Left ventricle myocardium inferior (tissue), 1 donor: ENCODE measurements around the gene SLC39A1. TPM values are rescaled to one million over a fixed set of nuclear protein-coding genes. Genes with fewer than 3 reads are reported as not detected.

ENCODE experiments used
- DNase-seq: peaks from one replicate; pipeline ENCODE4 v3.0.0-alpha.2; 2020
- H3K27ac ChIP-seq: fragments of 200-600 bp; replicated peaks from 2 replicates; pipeline ENCODE4 v1.8.0; 2021
- H3K27me3 ChIP-seq: fragments of 200-600 bp; 2 replicates; pipeline ENCODE4 v1.8.0; 2021; ENCODE audit warnings: low read depth
- H3K36me3 ChIP-seq: fragments of 200-600 bp; 2 replicates; pipeline ENCODE4 v1.8.0; 2021
- H3K4me1 ChIP-seq: fragments of 200-600 bp; 2 replicates; pipeline ENCODE4 v1.8.0; 2021
- H3K4me3 ChIP-seq: fragments of 200-600 bp; 2 replicates; pipeline ENCODE4 v1.8.0; 2021; ENCODE audit warnings: mild to moderate bottlenecking, moderate library complexity
- H3K9me3 ChIP-seq: fragments of 200-600 bp; replicated peaks from 2 replicates; pipeline ENCODE4 v1.8.0; 2021
- intact Hi-C: fragments of 100-400 bp; cut with micrococcal nuclease; formaldehyde crosslinking; loops from one replicate; pipeline ENCODE4 v1.11.0; 2022
- total RNA-seq: library from RNA; stranded (reverse); fragmentation: NEBNext Ultra II Directional; extraction: Animal tissue kit (Norgen Biotek cat#: 25700); gene quantifications from one replicate; pipeline ENCODE4 v1.2.1, GENCODE V29; 2021
- TF ChIP-seq, protein P1 (sequence below): fragments of 200-600 bp; IDR thresholded peaks from 2 replicates; pipeline ENCODE4 v1.8.0; 2021; ENCODE audit warnings: antibody characterized with exemption, mild to moderate bottlenecking, borderline replicate concordance
- donor health status: DM: no; HTN: yes; CAD: no; lungs with severe emphysema.

Gene SLC39A1
- total RNA-seq, 1 donor from 2014 or later = 39.8 TPM

DNA sequence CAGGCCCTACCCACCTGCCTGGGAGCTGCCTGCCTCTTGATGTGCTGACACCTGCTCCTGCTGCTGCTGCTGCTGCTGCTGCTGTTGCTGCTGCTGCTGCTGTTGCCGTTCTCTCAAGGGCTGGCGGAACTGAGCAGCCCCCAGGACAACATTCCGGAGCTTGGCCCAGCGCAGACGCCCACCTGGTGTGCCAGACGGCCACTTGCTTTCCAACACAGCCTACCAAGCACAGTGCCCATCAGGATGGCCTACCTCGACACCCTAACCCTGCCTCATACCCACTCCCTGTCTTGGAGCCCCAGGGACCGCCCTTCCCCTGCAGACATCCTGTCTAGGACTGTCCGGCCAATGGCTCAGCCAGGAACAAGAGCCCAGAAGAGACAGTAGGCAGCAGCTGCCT lies 28.6 kb downstream of the SLC39A1 start:
- TF ChIP-seq, protein P1, sequence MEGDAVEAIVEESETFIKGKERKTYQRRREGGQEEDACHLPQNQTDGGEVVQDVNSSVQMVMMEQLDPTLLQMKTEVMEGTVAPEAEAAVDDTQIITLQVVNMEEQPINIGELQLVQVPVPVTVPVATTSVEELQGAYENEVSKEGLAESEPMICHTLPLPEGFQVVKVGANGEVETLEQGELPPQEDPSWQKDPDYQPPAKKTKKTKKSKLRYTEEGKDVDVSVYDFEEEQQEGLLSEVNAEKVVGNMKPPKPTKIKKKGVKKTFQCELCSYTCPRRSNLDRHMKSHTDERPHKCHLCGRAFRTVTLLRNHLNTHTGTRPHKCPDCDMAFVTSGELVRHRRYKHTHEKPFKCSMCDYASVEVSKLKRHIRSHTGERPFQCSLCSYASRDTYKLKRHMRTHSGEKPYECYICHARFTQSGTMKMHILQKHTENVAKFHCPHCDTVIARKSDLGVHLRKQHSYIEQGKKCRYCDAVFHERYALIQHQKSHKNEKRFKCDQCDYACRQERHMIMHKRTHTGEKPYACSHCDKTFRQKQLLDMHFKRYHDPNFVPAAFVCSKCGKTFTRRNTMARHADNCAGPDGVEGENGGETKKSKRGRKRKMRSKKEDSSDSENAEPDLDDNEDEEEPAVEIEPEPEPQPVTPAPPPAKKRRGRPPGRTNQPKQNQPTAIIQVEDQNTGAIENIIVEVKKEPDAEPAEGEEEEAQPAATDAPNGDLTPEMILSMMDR = no peak
- intact Hi-C loops = no loop called here
- Histone ChIP-seq H3K9me3 (no peaks in the 10 kb centered on the region), H3K27me3 (no peaks in the 10 kb centered on the region), H3K36me3 (peaks cover 82% of the 10 kb centered on the region), H3K4me1 (no peaks in the 10 kb centered on the region), H3K27ac (no peak overlapping the region), H3K4me3 (no peak overlapping the region)
- no peak for DNase-seq

DNA sequence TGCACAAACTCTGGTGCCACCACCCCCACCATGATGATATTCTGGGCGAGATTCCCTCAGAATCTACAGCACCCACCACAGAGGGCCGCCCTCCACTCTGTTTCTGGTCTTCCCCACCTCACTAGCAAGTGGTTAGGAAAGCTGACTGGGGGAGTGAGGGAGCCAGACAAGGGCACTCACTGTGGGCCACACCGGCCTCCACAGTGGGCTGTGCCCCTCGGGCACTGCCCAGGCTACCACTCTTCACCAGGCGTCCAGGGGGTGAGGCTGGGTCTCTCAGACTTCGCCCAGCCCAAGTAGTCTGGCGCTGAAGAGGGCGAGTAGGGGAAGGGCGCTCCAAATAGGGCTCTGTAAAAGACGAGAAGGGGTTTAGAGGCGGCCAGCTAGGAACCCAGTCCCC lies 29.4 kb downstream of the SLC39A1 start:
- Histone ChIP-seq H3K9me3 (no peaks in the 10 kb centered on the region), H3K27me3 (no peaks in the 10 kb centered on the region), H3K4me3 (no peak overlapping the region), H3K27ac (no peak overlapping the region), H3K4me1 (peaks cover 4% of the 10 kb centered on the region), H3K36me3 (peaks cover 75% of the 10 kb centered on the region)
- intact Hi-C loops = no loop called here
- no peak for DNase-seq
- TF ChIP-seq, protein P1 = no peak

DNA sequence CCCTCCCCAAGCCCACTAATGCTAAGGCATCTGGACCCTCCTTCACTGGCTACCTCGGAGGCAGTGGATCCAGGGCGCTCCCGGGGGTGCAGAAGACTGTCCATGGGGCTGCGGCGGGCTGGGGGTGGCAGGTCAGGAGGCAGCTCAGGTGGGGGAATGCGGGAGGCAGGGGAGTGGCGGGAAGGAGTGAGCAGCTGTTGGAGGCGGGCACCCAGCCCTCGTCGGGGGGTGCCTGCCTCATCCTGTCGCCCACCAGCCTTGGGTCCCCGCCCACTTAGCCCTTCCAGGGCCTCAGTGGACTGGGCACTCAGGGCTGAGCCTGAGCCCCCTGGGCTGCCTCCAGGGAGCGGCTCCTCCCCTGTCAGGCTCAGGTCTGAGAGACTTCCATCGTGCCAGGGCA lies 29.9 kb downstream of the SLC39A1 start:
- Histone ChIP-seq H3K36me3 (peaks cover 69% of the 10 kb centered on the region), H3K9me3 (no peaks in the 10 kb centered on the region), H3K4me1 (peaks cover 9% of the 10 kb centered on the region), H3K27me3 (no peaks in the 10 kb centered on the region), H3K27ac (no peak overlapping the region), H3K4me3 (no peak overlapping the region)
- TF ChIP-seq, protein P1 = no peak
- DNase-seq = no peak
- intact Hi-C loops = no loop called here

DNA sequence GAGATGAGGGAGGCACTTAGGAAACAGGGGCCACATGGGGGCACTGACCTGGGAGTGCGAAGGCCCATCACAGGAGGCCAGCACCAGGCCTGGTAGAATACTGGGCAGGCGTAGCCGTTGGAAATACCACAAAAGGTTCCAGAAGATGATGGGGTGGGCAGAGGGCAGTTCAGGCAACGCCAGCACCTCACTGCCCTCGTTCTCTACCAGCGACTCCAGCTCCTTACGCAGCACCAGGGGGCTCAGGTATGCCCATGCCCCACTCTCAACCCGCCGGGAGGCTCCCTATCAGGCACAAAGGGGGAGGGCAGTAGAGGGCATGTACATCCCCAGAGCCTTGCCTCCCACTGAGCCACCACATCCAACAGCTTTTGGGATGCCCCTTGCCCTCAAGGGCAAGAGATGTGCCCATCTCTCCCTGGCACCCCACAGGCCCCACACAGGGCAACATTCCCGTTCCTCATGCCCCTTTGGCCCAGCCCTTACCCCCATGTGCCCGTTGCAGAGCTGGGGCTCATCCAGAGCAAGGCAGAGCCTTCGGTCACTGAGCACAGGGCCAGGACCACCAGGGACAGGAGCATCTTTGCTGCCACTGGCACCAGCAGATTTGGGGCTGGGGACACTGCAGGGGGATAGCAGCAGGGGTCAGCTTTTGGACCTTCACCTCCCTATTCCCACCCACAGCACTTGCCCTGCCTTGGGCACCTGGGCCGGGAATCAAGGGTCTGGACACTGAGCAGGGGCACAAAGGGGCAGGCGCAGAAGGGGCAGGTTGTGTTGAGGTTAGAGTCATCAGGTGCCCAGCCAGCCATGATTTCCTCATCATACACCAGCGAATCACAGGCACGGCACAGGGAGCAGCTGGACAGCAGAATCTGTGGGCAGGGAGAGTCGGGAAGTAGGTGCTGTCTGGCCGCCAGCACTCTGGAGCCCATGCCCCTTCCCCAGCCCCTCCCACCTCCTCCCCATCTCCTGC lies 30.9 kb downstream of the SLC39A1 start:
- Histone ChIP-seq H3K4me1 (peaks cover 16% of the 10 kb centered on the region), H3K9me3 (no peaks in the 10 kb centered on the region), H3K36me3 (peaks cover 60% of the 10 kb centered on the region), H3K27ac (no peak overlapping the region), H3K4me3 (no peak overlapping the region), H3K27me3 (no peaks in the 10 kb centered on the region)
- DNase-seq = no peak
- intact Hi-C loops = no loop called here
- TF ChIP-seq, protein P1 = no peak

DNA sequence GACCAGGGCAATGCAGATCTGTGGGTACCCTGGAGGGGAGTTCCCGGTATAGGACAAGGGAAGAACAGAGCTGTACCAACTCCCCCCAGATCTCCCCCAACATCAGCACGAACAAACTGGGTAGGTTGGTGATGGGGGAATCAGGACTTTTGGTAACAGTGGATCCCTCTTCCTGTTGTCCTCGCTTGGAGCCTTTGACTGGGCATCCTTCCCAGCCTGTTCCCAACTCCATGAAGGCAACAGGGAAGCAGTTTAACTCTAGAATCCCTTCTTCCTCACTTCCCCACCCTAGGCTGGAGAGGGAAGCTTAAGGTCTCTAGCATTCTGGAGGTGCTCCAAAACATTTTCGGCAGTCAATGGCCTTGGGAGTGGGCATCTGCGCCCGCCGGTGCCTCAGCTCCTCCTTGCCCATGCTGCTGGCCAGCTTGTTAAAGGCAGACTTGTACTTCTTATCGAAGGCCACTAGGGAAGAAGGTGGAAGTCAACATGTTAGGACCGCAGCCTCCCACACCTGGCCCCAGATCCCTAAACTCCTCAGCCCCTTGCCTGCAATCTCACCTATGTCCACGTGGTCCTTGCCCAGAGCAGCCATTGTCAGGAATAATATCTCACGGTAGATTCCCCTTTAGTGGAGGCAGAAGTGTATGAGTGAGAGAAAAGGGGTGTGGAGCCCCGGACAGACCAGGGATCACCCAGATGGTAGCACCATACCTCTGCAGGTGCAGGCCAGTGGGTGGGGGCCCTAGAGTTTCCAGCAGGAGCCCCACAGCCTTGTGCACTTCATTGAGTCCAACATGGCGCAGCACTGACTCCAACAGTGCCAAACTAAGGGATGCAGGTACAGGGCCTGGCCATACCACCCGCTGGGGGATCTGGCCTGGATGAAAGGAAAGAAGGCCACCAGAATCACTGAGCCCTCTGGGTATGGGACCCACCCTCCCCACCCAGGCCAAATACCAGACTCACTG lies 33.1 kb downstream of the SLC39A1 start:
- intact Hi-C loops = no loop called here
- TF ChIP-seq, protein P1 = no peak
- no peak for DNase-seq
- H3K9me3 ChIP-seq = no peaks in the 10 kb centered on the region
- peaks cover 16% of the 10 kb centered on the region for H3K4me1 ChIP-seq
- no peaks in the 10 kb centered on the region for H3K27me3 ChIP-seq
- H3K27ac ChIP-seq = peak overlapping the region; percentile 63
- no peak overlapping the region for H3K4me3 ChIP-seq
- H3K36me3 ChIP-seq = peaks cover 38% of the 10 kb centered on the region
